GM18867 (cell line): ENCODE results near the gene LDHB.
"Not testable (repeated sequence)": the region's sequence is repeated elsewhere in the genome, so short reads cannot be mapped to it uniquely, and the experiment has no call there.

Experiments
- ATAC-seq: cut with Tn5 transposase; IDR thresholded peaks from one replicate; pipeline ENCODE4 v1.9.1; 2021; ENCODE audit warnings: mild to moderate bottlenecking, moderate library complexity; ENCODE audit not compliant: unreplicated experiment

Gene LDHB

DNA sequence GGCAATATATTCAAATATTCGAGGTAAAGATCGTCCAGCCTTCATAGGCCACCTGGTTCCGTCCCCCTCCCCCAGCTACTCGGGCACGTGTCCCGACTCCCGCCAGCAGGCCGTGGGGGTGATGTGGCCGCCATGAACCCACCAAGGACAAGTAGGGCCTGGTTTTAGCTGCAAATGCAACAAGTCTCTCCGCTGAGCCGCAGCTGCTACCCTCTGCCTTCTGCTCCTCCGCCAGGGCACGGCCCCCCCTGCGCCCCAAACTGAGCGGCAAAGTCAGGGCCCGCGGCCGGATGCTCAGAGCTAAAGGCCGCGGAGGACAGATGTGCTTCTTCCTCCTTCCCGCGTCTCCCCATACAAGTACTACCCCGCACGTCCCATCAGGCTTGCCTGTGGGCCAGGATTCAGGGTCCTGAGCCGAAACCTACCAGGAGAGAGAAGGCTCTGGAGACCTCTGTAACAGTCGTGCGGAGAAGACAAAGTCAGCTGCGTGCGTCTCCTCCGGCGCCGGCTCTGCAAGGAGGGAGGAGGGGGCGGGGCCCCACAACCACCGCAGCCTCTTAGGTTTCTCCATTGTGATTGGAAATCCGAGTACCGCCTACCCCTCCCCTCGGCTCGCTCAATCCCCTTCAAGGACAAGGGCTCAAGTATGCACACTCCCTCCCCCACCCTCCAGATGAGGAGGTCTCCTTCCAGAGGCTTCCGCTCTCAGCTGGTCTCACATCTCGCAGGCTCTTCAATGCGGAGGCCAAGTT, at the start of gene LDHB:
Gene LDHB (minus strand): TSS at position 517 of the 752 bp plus-strand sequence. CDS start 3,171 bp downstream, outside the sequence.
- ATAC-seq: peak; percentile 96

DNA sequence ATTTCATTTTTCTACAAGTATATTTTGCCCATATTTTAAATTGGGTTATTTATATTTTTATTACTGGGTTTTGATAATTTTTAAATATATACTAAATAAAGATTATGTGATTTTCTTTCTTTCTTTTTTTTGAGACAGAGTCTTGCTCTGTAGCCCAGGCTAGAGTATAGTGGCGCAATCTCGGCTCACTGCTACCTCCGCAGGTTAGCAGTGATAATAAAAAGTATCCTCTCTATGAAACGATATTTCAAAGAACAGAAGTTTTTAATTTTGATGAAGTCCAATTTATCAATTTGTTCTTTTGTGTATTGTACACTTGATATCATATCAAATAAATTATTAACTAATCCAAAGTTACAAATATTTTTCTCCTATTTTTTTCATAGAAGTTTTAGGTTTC, 47.2 kb upstream of the LDHB start:
- no peak for ATAC-seq

DNA sequence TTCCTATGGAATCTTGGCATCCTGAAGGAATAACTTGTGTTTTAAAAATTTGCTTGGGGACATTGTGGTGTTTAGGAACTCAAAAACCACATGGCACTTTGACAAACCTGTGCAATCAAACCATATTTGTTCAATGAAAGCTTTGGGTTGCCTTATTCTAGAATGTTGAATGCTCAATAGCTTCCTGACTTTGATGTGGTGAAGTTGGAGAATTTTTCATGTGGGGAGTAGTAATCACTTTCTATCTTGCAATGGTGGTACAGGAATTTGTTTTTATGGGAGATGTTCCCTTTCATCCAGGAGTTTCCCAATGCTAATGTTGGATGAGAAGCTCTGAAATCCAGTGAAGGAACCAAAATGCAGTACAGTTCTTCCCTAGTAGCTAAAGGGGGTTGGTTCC, 42.2 kb upstream of the LDHB start:
- no peak for ATAC-seq

DNA sequence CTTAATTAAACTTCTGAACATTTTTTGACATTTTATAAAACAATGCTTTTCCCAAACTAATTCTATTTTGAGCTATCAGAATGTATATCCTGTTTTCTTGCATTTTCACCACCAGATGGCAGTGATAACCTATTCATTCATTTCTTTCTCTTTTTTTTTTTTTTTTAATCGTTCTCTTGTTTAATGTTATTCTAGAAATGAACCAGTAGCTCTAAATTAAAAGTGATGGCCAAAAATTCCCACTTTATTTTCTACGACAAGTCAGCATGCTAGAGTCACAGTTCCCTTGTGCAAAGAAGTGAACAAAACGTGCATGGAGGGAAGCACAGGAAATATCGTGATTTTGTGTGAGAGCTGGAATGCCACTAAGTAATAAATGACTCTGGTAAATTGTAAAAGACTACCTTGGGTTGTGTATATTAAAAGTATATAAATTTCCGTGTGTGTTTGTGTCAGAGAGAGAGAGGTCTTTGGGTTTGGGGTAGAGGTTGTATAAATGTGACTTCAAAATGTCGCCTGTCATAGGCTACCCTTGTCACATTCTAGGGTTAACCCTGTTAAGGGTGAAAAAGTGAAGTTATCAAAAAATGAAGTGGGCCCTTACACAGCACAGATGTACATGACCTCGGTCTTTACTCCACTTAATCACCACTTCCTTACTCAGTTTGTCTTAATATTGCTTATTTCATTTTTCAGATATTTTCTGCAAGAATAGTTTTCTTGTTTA, 40.4 kb upstream of the LDHB start:
- ATAC-seq: no peak

DNA sequence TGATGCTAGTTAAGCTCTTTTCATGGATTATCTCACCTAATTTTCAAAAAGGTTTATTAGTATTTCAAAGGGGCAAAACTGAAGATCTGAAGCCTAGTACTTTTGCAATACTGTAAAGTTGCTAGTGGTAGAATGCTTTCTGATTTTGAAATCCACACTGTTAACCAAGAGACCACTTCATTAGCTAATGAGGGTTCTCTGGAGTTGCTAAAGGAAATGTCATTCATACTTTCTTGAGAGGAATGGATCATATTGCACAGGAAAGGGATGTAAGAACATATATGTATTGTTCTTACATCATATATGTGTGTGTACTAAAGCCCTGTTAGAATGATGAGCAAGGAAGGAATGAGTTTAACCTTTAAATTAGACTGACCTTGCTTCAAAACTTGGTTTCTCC, 39.0 kb upstream of the LDHB start:
- no peak for ATAC-seq

DNA sequence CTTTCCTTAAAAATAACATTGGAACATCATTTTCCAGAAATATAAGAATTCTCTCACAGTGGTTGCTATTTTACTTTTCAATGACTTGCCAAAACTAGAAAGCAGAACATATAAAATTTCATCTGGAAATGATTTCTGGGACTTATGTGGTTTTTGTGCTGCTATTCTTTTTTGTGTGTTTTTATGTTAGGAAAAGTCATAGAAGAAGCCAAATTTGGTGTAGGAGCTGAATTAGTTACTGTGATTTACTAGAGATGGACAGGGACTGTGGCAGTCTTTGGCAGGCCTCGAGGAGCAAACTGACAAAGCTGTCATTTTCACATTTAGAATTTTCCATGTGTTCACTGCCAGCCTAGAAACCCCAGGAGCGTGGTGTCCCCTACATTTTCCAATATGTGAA, 38.3 kb upstream of the LDHB start:
- no peak for ATAC-seq

DNA sequence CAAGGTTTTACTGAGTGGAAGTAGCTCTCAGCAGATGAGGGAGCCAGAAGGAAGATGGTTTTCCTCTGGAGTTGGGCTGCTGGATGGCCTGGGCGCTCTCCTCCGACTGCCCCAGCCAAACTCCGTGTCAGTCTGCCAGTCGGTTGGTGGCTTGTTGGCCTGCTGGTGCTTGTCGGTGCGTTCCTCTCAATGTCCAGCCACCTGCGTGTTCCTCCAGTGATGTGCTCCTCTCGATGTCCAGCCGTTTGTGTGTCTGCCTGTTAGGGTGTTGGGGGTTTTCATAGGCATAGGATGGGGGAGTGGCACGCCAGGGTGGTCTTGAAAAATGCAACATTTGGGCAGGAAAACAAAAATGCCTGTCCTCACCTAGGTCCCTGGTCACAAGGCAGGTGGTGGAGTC, 37.0 kb upstream of the LDHB start:
- no peak for ATAC-seq

DNA sequence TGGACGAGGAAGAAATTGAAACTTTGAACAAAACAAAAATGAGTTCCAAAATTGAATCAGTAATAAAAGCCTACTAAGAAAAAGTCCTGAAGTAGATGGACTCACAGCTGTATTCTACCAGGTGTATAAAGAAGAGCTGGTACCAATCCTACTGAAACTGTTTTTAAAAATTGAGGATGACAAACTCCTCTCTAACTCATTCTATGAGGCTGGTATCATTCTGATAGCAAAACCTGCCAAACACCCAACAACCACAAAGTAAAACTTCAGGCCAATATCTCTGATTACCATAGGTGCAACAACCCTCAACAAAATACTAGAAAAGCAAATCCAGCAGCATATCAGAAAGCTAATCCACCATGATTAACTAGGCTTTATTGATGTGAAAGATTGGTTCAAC, 33.9 kb upstream of the LDHB start:
- no peak for ATAC-seq

DNA sequence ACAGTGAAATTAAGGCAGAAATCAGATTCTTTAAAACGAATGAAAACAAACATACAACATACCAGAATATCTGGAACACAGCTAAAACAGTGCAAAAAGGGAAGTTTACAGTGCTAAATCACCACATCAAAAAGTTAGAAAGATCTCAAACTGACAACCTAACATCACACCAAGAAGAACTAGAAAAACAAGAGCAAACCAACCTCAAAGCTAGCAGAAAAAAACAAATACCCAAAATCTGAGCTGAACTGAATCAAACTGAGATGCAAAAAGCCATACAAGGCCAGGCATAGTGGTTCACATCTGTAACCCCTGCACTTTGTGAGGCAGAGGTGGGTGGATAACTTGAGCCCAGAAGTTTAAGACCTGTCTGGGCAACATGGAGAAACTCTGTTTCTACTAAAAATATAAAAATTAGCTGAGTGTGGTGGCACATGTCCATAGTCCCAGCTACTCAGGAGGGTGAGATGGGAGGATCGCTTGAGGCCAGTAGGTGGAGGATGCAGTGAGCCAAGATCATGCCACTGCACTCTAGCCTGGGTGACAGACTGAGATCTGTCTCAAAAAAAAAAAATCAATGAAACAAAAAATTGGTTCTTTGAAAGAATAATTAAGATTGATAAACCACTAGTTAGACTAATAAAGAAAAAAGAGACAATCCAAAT, 33.2 kb upstream of the LDHB start:
- no peak for ATAC-seq

DNA sequence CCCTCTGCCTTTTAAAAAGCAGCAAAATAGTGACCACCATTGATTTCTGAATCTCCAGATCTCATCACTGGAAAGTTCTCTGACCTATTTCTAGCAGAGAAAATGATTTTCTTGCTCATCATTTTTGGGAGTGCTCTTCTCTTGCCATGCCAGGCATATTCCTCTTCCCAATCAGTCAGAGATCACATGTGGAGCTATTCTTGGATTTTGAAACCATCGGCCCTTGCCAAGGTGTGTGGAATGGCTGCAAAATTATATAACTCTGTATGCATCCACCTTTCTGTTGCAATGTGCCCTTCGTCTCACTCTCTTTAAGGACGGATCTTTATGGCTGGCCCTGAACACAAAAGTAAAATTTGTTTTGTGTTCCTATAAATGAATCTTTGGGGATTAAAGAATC, 25.5 kb upstream of the LDHB start:
- ATAC-seq: no peak

DNA sequence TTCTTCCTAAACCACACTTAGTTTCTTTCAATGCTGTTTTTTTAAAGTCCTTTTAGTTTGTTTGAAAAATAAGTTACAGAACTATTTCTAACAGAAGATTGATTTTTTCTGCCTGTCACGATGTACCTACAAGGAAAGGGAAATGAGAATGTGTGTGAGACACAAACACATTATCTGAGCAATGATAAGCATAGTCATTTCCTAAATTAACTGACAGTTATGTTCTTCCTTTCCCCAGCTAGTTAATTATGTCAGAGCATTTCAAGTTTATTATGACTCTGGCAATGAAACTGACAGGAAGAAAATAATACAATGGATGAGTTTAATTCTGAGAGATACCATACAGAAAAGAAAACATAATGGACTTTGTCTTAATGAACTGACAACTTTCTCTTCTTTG, 21.3 kb upstream of the LDHB start:
- ATAC-seq: no peak

DNA sequence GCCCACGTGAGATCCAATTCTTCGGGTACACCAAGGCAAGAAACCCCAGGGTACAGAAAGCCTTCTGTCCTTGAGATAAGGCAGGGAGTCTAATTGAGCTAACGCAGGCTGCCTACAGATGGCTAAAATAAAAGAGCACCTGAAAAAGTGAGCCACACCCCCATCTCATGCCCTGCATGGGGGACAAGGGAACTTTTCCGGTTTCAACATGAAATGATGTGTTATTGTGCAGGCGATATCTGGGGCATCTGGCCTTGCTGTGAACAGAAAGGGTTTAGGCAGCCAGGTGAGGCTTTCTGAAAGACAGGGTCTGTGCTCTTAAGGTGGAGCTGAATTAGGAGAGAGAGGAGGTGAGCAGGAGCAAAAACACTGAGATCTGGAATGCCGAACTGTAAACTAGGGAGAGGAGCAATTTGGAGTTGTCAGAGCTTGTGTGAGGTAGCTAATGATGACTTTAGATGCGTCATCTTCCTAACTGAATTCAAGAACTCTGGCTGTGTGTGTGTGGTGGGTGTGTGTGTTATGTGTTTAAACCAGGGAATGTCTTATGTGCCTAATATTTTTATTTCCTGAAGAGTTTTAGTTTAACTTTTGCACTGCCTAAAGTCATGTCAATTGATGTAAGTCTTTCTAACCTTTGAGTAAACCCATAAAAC, 20.1 kb upstream of the LDHB start:
- ATAC-seq: no peak

DNA sequence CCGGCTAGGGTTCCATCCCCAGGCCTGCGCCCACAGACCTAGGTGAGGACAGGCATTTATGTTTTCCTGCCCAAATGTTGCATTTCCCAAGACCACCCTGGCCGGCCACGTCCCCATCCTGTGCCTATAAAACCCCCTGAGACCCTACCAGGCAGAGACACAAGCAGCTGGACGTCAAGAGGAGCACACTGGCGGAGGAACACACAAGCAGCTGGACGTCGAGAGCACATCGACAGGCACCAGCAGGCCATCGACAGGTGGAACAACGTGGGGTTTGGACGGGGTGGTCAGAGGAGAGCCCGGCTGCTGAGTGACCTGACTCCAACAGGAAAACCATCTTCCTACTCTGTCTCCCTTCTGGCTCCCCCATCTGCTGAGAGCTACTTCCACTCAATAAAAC, 19.6 kb upstream of the LDHB start:
- ATAC-seq: no peak

DNA sequence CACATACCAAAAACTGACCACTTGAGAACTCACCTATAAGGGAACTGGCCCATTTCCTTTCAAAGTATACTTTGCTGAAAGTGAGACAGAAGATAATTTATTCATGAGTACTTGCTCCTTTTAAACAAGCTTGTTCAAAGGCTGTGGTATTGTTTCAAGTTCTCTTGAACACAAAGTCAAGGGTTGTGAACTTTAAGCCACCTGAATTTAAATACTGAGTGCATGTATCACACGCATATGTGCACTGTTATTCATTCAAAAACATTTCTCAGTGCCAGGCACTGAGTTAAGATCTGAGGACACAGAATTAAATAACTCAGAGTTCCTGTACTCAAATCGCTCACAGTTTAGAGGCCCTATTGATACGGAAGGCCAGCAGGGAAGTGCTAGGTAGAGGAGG, 19.1 kb upstream of the LDHB start:
- ATAC-seq: no peak

DNA sequence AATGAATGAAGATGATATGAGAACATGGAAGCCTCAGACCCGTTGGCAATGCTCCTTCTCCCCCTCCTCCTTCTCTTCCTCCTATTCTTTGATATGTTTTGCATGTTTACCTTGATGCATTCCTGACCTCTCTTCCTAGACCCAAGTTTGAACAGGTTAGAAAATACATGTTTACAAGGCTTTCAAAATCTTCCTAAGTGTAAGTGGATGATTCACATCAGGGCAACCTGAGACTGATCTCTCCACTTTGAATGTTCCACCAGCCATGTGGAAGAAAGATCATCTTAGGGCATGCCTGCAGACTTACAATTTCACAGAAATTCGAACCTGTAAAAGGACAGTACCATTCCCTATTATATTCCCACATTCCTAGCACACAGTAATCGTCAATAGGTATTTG, 18.0 kb upstream of the LDHB start:
- ATAC-seq: no peak

DNA sequence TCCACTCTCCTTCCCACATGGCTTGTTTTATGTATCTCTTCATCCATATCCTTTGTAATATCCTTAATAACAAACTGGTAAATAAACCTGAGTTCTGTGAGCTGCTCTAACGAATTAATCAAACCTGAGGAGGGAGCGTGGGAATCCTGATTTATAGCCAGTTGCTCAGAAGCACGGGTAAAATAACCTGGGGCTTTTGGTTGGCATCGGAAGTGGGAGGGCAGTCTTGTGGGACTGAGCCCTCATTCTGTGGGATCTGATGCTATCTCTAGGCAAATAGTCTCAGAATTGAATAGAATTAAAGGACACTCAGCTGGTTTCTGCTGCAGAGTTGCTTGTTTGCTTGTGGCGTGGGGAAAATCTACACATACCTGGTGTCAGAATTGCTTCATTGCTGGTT, 17.5 kb upstream of the LDHB start:
- ATAC-seq: no peak

DNA sequence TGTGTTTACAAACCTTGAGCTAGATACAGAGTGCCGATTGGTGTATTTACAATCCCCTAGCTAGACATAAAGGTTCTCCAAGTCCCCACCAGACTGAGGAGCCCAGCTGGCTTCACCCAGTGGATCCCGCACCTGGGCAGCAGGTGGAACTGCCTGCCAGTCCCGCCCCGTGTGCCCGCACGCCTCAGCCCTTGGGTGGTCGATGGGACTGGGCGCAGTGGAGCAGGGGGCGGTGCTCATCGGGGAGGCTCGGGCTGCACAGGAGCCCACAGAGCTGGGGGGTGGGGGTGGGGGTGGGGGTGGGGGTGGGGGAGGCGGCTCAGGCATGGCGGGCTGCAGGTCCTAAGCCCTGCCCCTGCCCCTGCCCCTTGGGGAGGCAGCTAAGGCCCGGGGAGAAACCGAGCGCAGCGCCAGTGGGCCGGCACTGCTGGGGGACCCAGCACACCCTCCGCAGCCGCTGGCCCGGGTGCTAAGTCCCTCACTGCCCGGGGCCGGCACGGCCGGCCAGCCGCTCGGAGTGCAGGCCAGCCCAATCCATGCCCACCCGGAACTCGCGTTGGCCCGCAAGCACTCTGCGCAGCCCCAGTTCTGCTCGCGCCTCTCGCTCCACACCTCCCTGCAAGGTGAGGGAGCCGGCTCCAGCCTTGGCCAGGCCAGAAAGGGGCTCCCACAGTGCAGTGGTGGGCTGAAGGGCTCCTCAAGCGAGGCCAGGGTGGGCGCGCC, 16.3 kb upstream of the LDHB start:
- not testable (repeated sequence) for ATAC-seq

DNA sequence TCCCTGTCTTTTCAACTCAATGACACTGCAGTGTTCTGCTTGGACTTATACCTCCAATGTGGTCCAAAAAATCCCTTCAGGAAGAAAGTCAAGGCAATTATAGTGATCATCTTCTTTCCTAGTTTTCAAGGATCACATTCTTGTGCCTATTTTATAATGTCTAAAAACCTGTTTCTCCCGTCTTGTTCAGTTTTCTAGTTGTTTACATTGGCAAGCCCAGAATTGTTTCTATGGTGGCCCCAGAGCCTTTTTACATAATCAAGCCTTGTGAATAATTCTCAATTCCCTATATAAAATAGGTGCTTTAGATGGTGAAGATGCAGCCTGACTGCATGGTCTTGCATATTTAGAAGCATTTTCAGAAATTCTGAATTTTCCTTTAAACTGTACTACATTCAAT, 14.5 kb upstream of the LDHB start:
- no peak for ATAC-seq

DNA sequence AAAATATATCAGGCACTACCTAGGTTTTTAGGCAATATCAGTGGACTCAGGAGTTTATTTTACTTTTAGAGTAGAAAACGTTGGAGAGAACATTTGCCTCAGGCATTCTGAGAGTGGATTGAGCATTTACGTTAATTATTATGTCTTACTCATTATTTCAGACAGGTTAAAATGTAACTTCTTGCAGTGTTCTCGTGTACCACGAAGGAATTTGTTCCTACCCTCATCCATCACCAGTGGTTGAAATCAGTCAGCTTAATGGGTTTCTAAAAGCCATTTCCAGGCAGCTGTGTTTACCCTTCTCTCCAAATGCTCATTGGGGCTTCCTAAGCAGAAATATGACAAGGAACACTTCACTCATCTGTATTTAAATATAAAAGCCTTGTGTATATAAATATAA, 9.1 kb upstream of the LDHB start:
- no peak for ATAC-seq

DNA sequence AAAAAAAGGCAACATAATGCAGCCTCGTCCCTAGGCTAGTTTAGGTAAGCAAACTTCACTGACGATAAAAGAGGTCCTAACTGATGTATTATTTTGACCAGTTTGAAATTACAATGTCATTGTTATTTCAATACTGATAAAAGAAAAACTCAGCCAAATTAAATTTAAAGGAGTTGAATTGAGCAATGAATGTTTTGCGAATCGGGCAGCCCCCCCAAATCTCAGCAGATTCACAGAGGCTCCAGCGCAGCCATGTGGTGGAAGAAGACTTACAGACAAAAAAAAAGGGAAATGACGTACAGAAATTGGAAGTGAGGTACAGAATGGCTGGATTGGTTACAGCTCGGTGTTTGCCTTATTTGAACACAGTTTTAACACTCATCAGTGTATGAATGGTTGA, 8.2 kb upstream of the LDHB start:
- no peak for ATAC-seq
